A549 treated with AZD9567 at 1 μM for 4 hours (cell line): ENCODE results near the gene TTLL1. TPM values are rescaled to one million over a fixed set of nuclear protein-coding genes. Genes with fewer than 3 reads are reported as not detected.

Source experiments
- total RNA-seq: library from RNA; stranded (reverse); fragments of 200-300 nt; extraction: Qiagen RNA extraction; gene quantifications from 5 replicates; pipeline ENCODE4 v1.2.3, GENCODE V29; 2022; ENCODE audit not compliant: insufficient read depth

Gene TTLL1
- 2.4 to 5.4 TPM (median 2.9 TPM) in 5 replicates for total RNA-seq

GRCh38 chr22:43088984-43089717 is at the start of gene TTLL1:
TSS of gene TTLL1 (minus strand) at chr22:43089391. CDS start at chr22:43075586, 13,805 bp downstream.

DNA sequence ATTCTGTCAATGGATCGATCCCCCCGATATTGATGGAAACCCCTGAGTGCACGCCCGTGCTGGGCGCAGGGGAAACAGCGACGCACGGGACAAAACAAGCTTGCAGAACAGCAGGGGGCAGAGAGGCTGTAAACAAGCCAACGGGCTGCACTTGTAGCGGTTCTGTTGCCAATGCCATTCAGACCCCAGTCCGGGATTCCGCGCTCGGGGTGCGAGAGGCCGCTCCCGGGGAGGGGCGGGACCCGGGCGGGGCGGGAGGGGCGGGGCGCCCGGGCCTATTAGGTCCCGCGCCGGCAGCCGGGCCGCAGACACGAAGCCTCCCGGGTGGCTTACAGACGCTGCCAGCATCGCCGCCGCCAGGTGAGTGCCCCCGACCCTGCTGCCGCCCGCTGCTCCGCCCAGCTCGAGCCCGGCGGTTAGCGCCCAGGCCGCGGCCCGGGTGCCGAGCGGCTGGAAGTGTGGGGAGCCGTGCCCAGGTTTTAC is 21.3 kb upstream of the TTLL1 start, which contains the start of gene BIK:
Gene BIK (plus strand): TSS at position 307 of the 483 bp plus-strand sequence. CDS start 13,273 bp downstream, outside the sequence.

GRCh38 chr22:43014869-43015676 is 74.1 kb downstream of the TTLL1 start, which contains the start of gene PACSIN2:
TSS of gene PACSIN2 (minus strand) at chr22:43015149. CDS start at chr22:42912080, 103,069 bp downstream.

Other genes with a start within 250 kb of the TTLL1 start
- 17.0 to 24.0 TPM (median 22.3 TPM) in 5 replicates for gene ARFGAP3, start 232.1 kb downstream of the TTLL1 start, total RNA-seq
- 127 to 156 TPM (median 150 TPM) in 5 replicates for gene PACSIN2, start 74.2 kb downstream of the TTLL1 start, total RNA-seq
- 1.3 to 2.1 TPM (median 1.5 TPM) in 4 of 5 replicates, not detected in the other for gene BIK, start 21.4 kb upstream of the TTLL1 start, total RNA-seq
- gene MCAT, start 54.0 kb upstream of the TTLL1 start, total RNA-seq, result 13.3 to 27.0 TPM (median 25.4 TPM) in 5 replicates
- gene TSPO, start 62.2 kb upstream of the TTLL1 start, total RNA-seq, result 133 to 228 TPM (median 222 TPM) in 5 replicates
- gene TTLL12, start 97.7 kb upstream of the TTLL1 start, total RNA-seq, result 24.0 to 34.6 TPM (median 25.2 TPM) in 5 replicates